Stimulated activated CD4-positive, alpha-beta T cell treated with anti-CD3 and anti-CD28 coated beads, Interleukin-1b, Interleukin-23, amount 100 ng/mL, for 4 hours (primary cell): ENCODE results near the gene P3H2.
"Not testable (repeated sequence)": the region's sequence is repeated elsewhere in the genome, so short reads cannot be mapped to it uniquely, and the experiment has no call there.

Experiments used
- DNase-seq, 2 donors: peaks; one replicate each; pipeline ENCODE4 v3.0.0-alpha.2; 2020; ENCODE audit warnings: low read depth in 2 of 2

P3H2 gene, protein sequence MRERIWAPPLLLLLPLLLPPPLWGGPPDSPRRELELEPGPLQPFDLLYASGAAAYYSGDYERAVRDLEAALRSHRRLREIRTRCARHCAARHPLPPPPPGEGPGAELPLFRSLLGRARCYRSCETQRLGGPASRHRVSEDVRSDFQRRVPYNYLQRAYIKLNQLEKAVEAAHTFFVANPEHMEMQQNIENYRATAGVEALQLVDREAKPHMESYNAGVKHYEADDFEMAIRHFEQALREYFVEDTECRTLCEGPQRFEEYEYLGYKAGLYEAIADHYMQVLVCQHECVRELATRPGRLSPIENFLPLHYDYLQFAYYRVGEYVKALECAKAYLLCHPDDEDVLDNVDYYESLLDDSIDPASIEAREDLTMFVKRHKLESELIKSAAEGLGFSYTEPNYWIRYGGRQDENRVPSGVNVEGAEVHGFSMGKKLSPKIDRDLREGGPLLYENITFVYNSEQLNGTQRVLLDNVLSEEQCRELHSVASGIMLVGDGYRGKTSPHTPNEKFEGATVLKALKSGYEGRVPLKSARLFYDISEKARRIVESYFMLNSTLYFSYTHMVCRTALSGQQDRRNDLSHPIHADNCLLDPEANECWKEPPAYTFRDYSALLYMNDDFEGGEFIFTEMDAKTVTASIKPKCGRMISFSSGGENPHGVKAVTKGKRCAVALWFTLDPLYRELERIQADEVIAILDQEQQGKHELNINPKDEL

DNA sequence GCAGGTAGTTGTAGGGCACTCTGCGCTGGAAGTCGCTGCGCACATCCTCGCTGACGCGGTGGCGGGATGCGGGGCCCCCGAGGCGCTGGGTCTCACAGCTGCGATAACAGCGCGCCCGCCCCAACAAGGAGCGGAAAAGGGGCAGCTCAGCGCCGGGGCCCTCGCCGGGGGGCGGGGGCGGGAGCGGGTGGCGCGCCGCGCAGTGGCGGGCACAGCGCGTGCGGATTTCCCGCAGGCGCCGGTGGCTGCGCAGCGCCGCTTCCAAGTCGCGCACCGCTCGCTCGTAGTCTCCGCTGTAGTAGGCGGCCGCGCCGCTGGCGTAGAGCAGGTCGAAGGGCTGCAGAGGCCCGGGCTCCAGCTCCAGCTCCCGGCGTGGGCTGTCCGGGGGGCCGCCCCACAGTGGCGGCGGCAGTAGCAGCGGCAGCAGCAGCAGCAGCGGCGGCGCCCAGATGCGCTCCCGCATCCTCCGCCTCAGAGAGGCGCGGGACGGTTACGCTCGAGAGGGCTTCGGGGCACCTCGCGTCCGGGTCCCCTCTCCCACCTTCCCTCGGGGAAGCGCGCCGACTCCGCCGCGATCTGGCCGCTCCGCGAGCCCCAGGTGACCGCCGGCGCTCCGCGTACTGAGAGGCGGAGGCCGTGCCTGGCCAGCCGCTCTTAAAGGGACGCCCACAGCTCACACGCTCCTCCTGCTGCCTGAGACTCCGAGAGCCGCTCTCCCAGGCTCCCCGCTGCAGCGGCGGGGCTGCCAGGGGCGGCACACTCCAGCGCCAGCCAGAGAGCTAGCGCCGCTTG, at the start of gene P3H2:
Gene P3H2 (minus strand): TSS at position 629 of the 792 bp plus-strand sequence. CDS start 166 bp downstream, at position 463.
- DNase-seq = no peak

DNA sequence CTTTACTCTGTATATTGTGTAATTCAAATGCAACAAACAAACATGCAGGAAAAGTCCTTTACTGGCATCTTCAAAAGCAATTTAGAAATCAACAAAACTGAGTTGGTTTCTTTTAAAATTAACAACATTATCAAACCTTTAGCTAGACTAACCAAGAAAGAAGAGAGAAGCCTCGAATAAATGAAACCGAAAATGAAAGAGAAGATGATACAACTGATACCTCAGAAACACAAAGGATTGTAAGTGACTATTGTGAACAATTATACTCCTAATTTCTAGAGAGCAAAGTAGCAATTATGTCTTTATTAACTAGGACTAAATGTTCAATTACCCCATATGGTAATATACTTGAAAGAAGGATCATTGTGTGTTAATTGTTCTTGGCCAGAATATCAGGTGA, 49.2 kb upstream of the P3H2 start:
- DNase-seq = no peak

DNA sequence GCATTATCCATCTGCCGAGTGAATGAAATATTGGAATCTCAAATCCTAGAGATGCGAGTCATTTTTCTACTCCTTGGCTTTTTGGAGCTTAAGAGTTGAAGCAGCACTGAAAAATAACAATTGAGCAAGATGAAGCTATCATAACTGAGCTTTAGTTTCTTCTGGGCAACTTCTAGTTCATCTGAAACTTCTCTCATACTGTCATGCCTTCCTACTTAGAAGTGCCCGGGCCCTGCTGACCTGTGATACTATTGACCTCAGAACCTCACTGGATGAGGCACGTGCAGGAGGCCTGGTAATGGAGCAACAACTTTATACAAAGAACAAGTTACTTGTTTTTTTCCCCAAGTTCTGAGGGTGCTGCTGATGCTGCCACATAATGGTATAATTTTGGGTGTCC, 48.5 kb upstream of the P3H2 start:
- no peak for DNase-seq

DNA sequence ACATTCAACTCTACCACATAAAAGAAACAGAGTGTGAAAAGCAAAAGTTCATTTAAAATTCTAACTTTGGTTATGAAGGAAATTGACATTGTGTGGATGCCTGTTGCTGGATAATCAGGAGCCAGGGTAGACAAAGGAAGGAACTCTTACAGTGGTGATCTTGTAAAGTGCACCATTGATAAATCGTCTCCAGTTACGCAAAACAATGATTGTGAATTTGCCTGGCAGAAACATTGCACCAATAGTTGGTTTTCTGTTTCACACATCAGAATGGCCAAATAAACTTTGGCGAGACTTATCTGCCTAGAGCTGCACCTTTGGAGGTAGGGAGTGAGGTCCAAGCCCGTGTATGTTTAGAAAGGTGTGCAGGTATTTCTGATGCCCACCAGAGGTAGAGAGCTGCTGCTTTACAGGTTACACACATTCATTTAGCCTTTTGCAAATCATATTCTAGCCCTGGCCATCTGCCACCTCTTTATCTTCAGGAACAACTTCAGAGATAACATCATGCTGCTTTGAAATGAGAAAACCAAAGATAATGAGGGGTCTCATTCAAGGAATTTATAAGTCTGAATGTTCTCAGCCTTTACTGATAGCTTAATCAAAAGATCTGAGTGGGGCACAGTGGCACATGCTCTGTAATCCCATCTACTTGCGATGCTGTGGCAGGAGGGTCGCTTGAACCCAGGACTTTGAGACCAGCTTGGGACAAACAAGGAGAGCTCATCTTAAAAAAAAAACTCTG, 47.4 kb upstream of the P3H2 start:
- no peak for DNase-seq

DNA sequence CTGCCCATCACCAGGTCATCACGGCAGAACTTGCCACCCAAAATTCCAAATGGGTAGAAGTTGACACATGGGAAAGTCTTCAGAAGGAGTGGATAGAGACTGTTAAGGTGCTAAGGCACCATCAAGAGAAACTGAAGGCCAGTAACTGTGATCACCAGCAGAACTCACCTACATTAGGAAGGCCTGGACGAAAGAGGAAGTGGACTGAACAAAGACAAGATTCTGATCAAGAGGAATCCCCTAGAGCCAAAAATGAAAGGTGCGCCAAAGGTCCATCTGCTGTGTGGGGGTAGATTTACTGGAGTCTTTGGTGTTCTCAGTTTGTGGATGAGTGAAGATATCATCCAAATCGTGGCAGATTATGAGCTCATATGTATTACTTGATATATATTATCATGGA, 46.3 kb upstream of the P3H2 start:
- DNase-seq = no peak

DNA sequence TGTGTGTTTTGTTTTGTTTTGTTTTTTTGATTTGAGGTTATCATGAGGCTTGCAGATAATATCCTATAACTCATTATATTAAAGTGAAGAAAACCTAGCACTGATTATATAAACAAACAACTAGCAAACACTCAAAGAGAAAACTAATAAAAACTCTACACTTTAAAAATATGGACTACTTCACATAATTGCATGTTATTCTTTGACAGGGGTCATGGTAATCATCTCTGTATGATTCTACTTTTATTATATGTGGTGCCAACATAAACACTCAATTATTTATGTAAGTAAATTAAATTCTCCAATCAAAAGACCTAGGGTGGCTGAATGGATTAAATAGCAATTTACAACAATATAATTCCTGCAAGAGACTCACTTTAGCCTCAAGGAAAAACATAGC, 44.6 kb upstream of the P3H2 start:
- no peak for DNase-seq

DNA sequence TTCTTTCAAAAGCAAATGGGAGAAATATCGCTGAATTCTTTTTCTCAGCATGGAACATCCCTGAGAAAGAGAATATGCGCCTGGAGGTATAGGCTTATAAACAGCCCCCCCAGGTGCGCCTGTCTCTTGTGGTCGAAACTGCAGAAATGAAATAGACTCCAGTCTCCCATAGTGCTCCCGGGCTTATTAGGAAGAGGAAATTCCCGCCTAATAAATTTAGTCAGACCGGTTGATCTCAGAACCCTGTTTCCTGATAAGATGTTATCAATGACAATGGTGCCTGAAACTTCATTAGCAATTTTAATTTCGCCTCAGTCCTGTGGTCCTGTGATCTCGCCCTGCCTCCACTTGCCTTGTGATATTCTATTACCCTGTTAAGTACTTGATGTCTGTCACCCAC, 41.3 kb upstream of the P3H2 start:
- DNase-seq = not testable (repeated sequence)

DNA sequence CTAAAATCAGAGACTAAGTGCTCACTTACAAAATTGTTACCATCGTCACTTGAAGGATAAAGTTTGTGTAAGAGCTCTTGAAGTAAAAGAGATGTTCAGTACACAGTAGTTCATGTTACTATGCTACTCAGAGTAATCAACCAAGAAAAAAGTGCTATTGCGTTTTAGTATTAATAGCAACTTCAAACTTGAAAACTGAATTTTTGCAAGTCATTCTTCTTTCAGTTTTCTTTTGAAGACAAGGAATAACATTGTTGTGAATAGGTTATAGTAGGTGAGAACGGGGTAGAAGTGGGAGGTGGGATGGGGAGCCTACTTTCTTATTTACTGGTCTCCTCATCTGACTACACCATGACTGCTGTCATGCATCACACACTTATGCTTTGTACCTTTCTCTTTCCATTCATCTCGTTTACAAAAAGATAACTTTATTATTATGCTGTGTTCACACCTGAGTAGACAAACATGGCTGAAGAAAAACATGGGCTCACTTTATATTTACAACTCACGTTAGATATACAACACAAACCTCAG, 39.3 kb upstream of the P3H2 start:
- no peak for DNase-seq

DNA sequence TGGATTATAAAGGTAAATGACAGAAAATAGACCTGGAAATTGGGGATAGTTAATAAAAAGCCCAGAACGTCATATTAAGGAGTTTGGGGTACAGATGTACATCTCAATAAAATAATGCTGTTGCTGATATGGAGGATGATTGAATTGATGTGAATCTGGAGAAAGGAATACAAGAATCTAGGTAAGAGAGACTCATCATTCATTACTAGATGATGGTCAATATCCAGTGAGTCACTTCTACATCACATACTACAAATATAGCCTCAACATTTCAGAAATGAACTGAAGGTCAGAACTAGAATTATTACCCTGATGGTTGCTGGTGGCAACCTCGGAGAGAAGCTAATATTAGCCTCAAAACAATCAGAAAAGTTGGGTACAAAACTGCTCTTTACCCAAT, 37.6 kb upstream of the P3H2 start:
- DNase-seq = no peak

DNA sequence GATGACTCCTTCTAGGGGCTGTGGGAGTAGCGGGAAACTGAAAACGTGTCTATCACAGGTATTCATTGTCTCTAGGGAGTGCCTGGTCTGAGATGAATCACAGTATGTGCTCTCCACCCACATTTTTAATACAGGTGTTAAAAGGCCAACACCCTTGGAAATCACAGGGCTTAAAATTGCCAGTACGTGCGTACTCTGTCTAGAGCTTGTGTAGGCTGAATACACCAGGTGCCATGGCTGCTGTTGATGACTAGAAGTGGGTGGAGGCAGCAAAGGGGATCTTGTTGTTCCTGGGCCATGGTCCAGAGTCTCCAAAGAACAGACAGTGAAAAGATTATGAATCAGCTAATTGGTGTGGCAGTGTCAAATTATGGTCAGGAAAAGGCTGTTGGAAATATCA, 35.1 kb upstream of the P3H2 start:
- DNase-seq = no peak

DNA sequence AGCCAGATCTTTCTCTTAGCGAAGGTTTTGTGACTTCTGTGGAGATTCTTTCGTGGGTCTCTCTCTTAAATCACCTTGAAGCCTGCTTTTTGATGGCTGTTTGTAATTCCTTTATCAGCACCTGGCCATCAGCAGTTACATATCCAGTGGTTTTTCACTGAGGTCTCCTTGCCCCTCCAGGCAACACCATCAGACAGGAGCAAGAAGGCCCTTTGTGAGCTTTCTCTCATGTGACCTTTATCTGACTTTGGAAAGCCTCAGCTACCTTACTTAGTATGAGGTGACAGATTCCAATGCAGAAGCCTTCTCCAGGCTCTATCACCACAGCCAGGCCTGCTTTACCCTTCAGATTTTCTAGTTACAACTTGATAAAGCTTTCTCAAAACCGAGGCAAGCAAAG, 30.0 kb upstream of the P3H2 start:
- no peak for DNase-seq

DNA sequence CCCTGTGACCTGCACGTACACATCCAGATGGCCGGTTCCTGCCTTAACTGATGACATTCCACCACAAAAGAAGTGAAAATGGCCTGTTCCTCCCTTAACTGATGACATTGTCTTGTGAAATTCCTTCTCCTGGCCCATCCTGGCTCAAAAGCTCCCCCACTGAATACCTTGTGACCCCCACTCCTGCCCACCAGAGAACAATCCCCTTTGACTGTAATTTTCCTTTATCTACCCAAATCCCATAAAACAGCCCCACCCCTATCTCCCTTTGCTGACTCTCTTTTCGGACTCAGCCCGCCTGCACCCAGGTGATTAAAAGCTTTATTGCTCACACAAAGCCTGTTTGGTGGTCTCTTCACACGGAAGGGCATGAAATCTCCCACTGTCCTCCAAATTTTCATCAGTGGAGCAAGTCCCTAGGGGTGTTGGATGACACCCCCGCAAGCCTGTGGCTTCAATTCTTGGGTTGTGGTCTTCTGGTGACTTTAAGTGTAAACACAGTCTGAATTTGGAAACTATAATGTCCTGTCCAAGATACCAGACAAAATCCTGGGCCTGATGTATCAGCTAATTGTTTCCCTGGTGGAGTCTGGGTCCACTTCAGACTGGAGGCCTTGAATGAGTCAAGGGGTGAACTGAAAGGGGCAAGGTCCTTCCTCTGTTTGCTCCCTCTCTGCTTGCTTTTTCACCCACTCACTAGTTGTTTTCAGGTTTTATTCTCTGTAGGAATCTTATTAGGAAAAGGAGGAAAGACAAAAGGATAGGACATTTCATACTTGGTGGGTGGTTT, 29.3 kb upstream of the P3H2 start:
- DNase-seq = not testable (repeated sequence)

DNA sequence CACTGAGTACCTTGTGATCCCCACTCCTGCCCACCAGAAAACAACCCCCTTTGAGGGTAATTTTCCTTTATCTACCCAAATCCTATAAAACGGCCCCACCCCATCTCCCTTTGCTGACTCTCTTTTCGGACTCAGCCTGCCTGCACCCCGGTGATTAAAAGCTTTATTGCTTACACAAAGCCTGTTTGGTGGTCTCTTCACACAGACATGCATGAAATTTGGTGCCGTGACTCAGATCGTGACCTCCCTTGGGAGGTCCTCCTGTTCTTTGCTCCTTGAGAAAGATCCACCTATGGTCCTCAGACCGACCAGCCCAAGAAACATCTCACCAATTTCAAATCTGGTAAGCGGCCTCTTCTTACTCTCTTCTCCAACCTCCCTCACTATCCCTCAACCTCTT, 24.1 kb upstream of the P3H2 start:
- not testable (repeated sequence) for DNase-seq

DNA sequence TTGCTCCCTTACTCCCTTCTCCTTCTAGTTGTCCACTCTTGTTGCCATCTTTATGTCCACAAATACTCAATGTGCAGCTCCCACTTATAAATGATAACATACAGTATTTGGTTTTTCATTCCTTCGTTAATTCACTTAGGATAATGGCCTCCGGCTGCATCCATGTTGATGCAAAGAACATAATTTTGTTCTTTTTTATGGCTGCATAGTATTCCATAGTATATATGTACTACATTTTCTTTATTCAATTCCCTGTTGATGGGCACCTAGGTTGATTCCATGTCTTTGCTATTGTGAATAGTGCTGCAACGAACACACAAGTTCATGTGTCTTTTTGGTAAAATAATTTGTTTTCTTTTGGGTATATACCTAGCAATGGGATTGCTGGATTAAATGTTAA, 21.3 kb upstream of the P3H2 start:
- DNase-seq = no peak

DNA sequence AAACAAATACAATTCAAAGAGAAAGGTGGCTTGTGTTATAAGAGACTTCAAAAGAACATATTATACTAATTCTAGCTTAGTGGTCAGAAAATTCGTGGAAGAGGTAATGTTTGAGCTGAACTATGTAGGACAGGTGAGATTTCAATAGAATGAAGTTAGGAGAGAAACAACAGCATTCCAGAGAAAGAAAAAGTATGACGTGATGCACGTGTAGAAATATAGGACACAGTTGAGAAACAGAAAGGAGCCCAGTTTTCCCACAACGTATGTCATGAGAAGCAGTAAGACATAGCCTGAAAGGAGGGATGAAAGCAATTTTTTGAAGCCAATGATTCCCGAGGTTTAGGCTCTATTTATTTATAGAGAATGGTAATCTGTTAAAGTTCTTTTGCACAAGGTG, 18.7 kb upstream of the P3H2 start:
- no peak for DNase-seq

DNA sequence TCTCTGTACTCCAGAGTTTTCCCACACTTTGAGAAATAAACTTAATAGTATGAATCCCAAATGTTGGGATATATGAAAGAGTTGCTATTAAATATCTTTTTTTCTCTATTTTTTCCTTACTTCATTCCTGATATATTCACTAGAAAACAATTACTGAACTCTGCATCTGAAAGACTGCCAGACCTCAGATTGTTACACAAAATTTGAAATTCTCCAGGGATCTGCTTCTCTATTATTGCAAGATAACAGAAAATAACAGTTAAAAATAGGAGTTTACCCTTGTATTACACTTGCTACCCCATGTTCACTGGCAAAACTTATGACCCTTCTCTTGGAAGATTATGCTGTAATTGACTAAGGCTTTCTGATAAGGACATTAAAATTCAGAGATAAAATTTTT, 11.7 kb upstream of the P3H2 start:
- DNase-seq = no peak

DNA sequence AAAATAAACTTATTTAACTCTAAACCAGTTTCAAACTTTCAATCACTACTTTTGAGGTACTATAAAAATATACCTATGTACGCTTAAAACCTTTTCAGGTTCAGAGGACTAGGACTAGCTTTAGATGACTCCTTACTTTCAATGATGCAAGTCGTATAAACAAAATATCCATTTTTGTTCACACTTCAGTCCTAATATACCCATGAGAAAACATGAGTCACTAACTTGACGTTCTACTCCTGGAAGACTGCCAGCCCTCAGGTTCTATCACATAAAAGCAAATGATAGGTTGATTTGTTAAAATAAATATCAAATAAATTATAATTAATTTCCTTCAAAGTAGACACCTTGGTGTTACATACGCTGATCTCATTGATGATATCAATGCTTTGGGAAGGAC, 10.6 kb upstream of the P3H2 start:
- no peak for DNase-seq

DNA sequence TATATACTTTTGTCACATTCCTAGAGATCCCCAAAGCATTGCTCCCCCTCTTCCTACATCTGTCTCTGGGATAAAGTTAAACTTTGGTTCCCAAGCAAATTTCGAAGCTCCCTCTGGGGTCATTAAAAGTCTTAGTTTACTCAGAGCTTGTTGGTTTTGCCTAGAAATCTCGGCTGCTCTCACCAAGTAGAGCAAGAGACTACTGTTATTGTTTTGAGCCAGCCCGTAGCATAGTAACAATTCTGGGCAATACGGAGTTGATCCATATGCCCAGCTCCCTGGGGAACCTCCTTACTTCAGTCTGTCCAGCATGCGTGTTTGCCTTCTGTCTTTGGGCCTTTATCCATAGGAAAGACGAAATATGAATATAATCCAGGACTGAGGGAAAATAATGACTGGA, 10.0 kb upstream of the P3H2 start:
- no peak for DNase-seq

DNA sequence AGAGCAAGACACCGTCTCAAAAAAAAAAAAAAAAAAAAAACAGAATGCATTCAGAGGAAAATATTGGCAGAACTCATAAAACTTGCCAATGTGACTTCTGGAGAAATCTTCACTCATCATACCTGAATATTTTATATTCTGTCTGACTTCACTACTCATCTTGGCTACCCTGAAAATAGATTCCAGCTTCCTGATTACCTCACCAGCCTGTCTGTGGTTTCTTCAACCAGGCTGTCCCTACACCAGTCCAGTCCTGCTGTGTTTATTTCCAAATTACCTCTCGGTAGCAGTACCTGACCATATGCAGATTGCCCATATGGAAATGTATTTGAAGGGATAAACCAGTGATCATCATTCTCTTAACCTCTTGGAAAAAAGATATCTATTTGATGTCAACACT, 9.3 kb upstream of the P3H2 start:
- DNase-seq = no peak

DNA sequence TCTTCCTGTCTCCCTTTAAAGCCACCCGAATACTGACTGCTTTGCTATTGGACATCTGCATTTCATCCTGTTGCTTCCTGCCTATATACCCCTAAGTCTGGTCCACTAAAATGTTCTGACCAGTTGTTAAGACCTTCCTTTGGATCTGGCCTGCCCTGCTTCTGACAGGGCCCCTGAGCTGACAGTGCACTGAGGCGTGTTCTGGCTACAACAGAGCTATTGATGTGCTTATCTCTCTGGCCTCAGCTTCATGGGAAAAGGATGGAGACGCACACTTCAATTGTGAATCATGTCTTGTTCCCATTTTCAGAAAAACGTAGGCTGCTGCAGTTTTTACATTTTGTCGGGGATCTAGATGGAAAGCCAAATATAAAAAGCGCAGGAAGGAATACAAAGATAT, 7.1 kb upstream of the P3H2 start:
- no peak for DNase-seq

DNA sequence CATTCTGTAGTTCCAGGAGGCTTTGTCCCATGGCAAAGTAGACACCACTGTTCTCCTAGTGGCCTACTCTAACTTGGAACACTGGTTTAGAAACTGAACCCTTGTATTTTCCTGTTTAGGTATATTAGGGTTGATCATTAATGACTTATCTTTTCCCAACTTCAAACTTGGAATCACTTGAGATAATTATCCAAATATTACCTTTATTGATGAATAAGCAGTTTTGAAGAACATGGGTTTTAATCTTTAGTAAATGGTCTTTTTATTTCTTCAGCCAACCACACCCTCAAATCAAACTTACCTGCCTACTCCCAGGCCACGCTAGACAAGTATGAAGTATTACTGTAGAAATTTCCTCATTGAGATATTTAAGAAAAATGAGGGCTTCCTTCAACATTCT, 6.5 kb upstream of the P3H2 start:
- DNase-seq = no peak
